ENCODE results near the gene ADH5. TPM values are rescaled to one million over a fixed set of nuclear protein-coding genes. Genes with fewer than 3 reads are reported as not detected.
A peak's percentile ranks its signal among the peaks of the same experiment; 100 is the strongest.

ADH5 gene
- total and polyA plus RNA-seq, 9 of the 15 experiments (the other 6 are each of a cell fraction or from before 2014, with no cell fraction given): 115 to 310 (median 200) TPM

- TF ChIP-seq CEBPG (CRISPR knock-in tag; IDR thresholded peaks at IDR 0.05): no peak
- TF ChIP-seq CEBPG (tag; conservative IDR thresholded peaks at IDR 0.05 in 1 of 2, IDR thresholded peaks at IDR 0.05 in 1 of 2): no peak
- TF ChIP-seq ZNF318 (IDR thresholded peaks at IDR 0.05; ENCODE audit: borderline replicate concordance in 1 of 2, low read depth in 1 of 2): no peak
- peak; percentile 49; the same call in 1 of the 2 replicates for TF ChIP-seq BHLHE40 (IDR thresholded peaks at IDR 0.05; ENCODE audit: low read length)
- no peak for TF ChIP-seq LARP7 (IDR thresholded peaks at IDR 0.05)
- TF ChIP-seq THAP12 (CRISPR knock-in tag; IDR thresholded peaks at IDR 0.05): no peak; the same call in 1 of the 2 replicates
- TF ChIP-seq CSDE1 (IDR thresholded peaks at IDR 0.05): no peak; a peak in 1 of 4 replicates
- no peak for TF ChIP-seq CC2D1A (IDR thresholded peaks at IDR 0.05)
- no peak for TF ChIP-seq SRF (CRISPR knock-in tag; IDR thresholded peaks at IDR 0.05)
- no peak for TF ChIP-seq E2F8 (IDR thresholded peaks at IDR 0.05; ENCODE audit: low read depth, partially characterized antibody)
- TF ChIP-seq IRF9 (tag; IDR thresholded peaks at IDR 0.05): no peak
These were observed at the start of gene ADH5 (continued) for GRCh38 chr4:99088481-99089365.
